ENCODE results near the gene RET. TPM values are rescaled to one million over a fixed set of nuclear protein-coding genes. Genes with fewer than 3 reads are reported as not detected.

Gene RET
- total RNA-seq, 3 donors from 2014 or later: 0.66 to 1.8 (median 0.96) TPM

- no peak for DNase-seq (ENCODE audit: low spot score in 2 of 2)
- intact Hi-C loops (cut with DNase I; ENCODE audit: low total_unique reads): no loop called here
Observed at GRCh38 chr10:43074409-43074808, 2.5 kb upstream of the RET start.

GRCh38 chr10:43074827-43075611 lies 1.9 kb upstream of the RET start:
- no peak for DNase-seq (ENCODE audit: low spot score in 2 of 2)
- Histone ChIP-seq H3K4me3 (no peak overlapping the region), H3K9me3 (no peaks in the 10 kb centered on the region), H3K36me3 (no peaks in the 10 kb centered on the region), H3K27me3 (peaks cover 0 to 65% of the 10 kb centered on the region in 2 donors), H3K27ac (no peak overlapping the region), H3K4me1 (peaks cover 0 to 4% of the 10 kb centered on the region in 2 donors)
- TF ChIP-seq POLR2A (IDR thresholded peaks at IDR 0.05) (no peak), POLR2AphosphoS5 (IDR thresholded peaks at IDR 0.05) (no peak), CTCF (IDR thresholded peaks at IDR 0.05) (no peak)
- intact Hi-C loops (cut with DNase I; ENCODE audit: low total_unique reads): no loop called here

More at GRCh38 chr10:43074409-43074808, 2.5 kb upstream of the RET start:
- TF ChIP-seq POLR2AphosphoS5 (IDR thresholded peaks at IDR 0.05): no peak
- no peak for TF ChIP-seq POLR2A (IDR thresholded peaks at IDR 0.05)
- no peak for TF ChIP-seq CTCF (IDR thresholded peaks at IDR 0.05)
- peaks cover 0 to 4% of the 10 kb centered on the region in 2 donors for H3K4me1 ChIP-seq
- no peaks in the 10 kb centered on the region for H3K36me3 ChIP-seq
- no peaks in the 10 kb centered on the region for H3K9me3 ChIP-seq
- H3K27me3 ChIP-seq: peaks cover 0 to 60% of the 10 kb centered on the region in 2 donors
- no peak overlapping the region for H3K27ac ChIP-seq
- H3K4me3 ChIP-seq: no peak overlapping the region

GRCh38 chr10:43075612-43076003 lies 1.3 kb upstream of the RET start:
- H3K9me3 ChIP-seq: no peaks in the 10 kb centered on the region
- intact Hi-C loops (cut with DNase I; ENCODE audit: low total_unique reads): no loop called here
- no peak for DNase-seq (ENCODE audit: low spot score in 2 of 2)
- H3K4me3 ChIP-seq: no peak overlapping the region
- no peak overlapping the region for H3K27ac ChIP-seq
- H3K36me3 ChIP-seq: no peaks in the 10 kb centered on the region
- peaks cover 0 to 69% of the 10 kb centered on the region in 2 donors for H3K27me3 ChIP-seq
- TF ChIP-seq POLR2A (IDR thresholded peaks at IDR 0.05) (no peak), CTCF (IDR thresholded peaks at IDR 0.05) (no peak), POLR2AphosphoS5 (IDR thresholded peaks at IDR 0.05) (no peak)
- peaks cover 0 to 4% of the 10 kb centered on the region in 2 donors for H3K4me1 ChIP-seq

GRCh38 chr10:43076311-43076875 lies 476 bp upstream of the RET start:
- no peaks in the 10 kb centered on the region for H3K9me3 ChIP-seq
- no peaks in the 10 kb centered on the region for H3K36me3 ChIP-seq
- DNase-seq (ENCODE audit: low spot score in 2 of 2): no peak
- H3K4me3 ChIP-seq: peak overlapping the region; percentile 39 to 70 (median 53)
- peaks cover 0 to 4% of the 10 kb centered on the region in 2 donors for H3K4me1 ChIP-seq
- TF ChIP-seq POLR2A (IDR thresholded peaks at IDR 0.05): no peak
- TF ChIP-seq CTCF (IDR thresholded peaks at IDR 0.05): no peak
- no peak for TF ChIP-seq POLR2AphosphoS5 (IDR thresholded peaks at IDR 0.05)
- intact Hi-C loops (cut with DNase I; ENCODE audit: low total_unique reads): no loop called here
- H3K27me3 ChIP-seq: peaks cover 0 to 69% of the 10 kb centered on the region in 2 donors
- no peak overlapping the region for H3K27ac ChIP-seq
